ENCODE data around the gene MOB4. TPM values are rescaled to one million over a fixed set of nuclear protein-coding genes. Genes with fewer than 3 reads are reported as not detected.
"Not testable (repeated sequence)": the region's sequence is repeated elsewhere in the genome, so short reads cannot be mapped to it uniquely, and the experiment has no call there.

MOB4 gene
- total RNA-seq, 1 donor from 2014 or later = 30.4 TPM

GRCh38 chr2:197580166-197580565 lies 64.3 kb downstream of the MOB4 start:
- not testable (repeated sequence) for H3K4me1 Mint-ChIP-seq (ENCODE audit: low read depth, unreplicated experiment); H3K4me3 Mint-ChIP-seq (ENCODE audit: unreplicated experiment); H3K4me3 ChIP-seq (ENCODE audit: insufficient read depth, low read depth, low read length); H2AFZ ChIP-seq (ENCODE audit: low read depth, low read length); H3K27ac Mint-ChIP-seq (ENCODE audit: unreplicated experiment); H3K36me3 Mint-ChIP-seq (ENCODE audit: low read depth, unreplicated experiment); H3K4me1 ChIP-seq (ENCODE audit: insufficient read depth, low read length); H3K27me3 ChIP-seq (ENCODE audit: insufficient read depth, low read length); H3K9ac ChIP-seq (ENCODE audit: low read length); H3K9me3 Mint-ChIP-seq (ENCODE audit: unreplicated experiment); FAIRE-seq; H4K20me1 ChIP-seq (ENCODE audit: insufficient read depth, low read length); H3K36me3 ChIP-seq (ENCODE audit: insufficient read depth, low read length); H3K9me3 ChIP-seq (ENCODE audit: insufficient read depth, low read depth, low read length); H3K79me2 ChIP-seq (ENCODE audit: insufficient read depth, low read length); H3K27ac ChIP-seq (ENCODE audit: low read depth, low read length); H3K4me2 ChIP-seq (ENCODE audit: low read length); H3K27me3 Mint-ChIP-seq (ENCODE audit: low read depth, unreplicated experiment)
- DNase-seq (ENCODE audit: low read depth) = peak; percentile 31

GRCh38 chr2:197587255-197587654 lies 71.4 kb downstream of the MOB4 start:
- not testable (repeated sequence) for H4K20me1 ChIP-seq (ENCODE audit: insufficient read depth, low read length); H3K9ac ChIP-seq (ENCODE audit: low read length); H3K36me3 ChIP-seq (ENCODE audit: insufficient read depth, low read length); H3K27me3 Mint-ChIP-seq (ENCODE audit: low read depth, unreplicated experiment); H2AFZ ChIP-seq (ENCODE audit: low read depth, low read length); H3K27ac ChIP-seq (ENCODE audit: low read depth, low read length); H3K4me1 ChIP-seq (ENCODE audit: insufficient read depth, low read length); DNase-seq (ENCODE audit: low read depth); H3K4me1 Mint-ChIP-seq (ENCODE audit: low read depth, unreplicated experiment); H3K36me3 Mint-ChIP-seq (ENCODE audit: low read depth, unreplicated experiment); H3K4me2 ChIP-seq (ENCODE audit: low read length); H3K4me3 Mint-ChIP-seq (ENCODE audit: unreplicated experiment); H3K27ac Mint-ChIP-seq (ENCODE audit: unreplicated experiment); H3K9me3 ChIP-seq (ENCODE audit: insufficient read depth, low read depth, low read length); H3K79me2 ChIP-seq (ENCODE audit: insufficient read depth, low read length); H3K9me3 Mint-ChIP-seq (ENCODE audit: unreplicated experiment); FAIRE-seq; H3K27me3 ChIP-seq (ENCODE audit: insufficient read depth, low read length); H3K4me3 ChIP-seq (ENCODE audit: insufficient read depth, low read depth, low read length)

DNA sequence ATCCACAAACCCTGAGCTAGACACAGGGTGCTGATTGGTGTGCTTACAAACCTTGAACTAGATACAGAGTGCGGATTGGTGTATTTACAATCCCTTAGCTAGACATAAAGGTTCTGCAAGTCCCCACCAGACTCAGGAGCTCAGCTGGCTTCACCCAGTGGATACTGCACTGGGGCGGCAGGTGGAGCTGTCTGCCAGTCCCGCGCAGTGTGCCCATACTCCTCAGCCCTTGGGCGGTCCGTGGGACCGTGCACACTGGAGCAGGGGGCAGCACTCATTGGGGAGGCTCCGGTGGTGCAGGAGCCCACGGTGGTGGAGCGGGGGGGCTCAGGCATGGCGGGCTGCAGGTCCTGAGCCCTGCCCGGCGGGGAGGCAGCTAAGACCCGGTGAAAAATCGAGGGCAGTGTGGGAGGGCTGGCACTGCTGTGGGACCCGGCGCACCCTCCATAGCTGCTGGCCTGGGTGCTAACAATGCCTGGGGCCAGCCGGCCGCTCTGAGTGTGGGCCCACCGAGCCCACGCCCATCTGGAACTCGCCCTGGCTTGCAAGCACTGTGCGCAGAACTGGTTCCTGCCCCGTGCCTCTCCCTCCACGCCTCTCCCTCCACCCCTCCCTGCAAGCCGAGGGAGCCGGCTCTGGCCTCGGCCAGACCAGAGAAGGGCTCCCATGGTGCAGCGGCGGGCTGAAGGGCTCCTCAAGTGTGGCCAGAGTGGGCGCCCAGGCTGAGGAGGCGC lies 75.6 kb downstream of the MOB4 start:
- Histone ChIP-seq H3K4me2 (ENCODE audit: low read length) (no peak overlapping the region), H3K4me1 (ENCODE audit: insufficient read depth, low read length) (no peaks in the 10 kb centered on the region), H3K27ac (ENCODE audit: low read depth, low read length) (no peak overlapping the region), H2AFZ (ENCODE audit: low read depth, low read length) (no peak overlapping the region), H3K9ac (ENCODE audit: low read length) (no peak overlapping the region), H3K27me3 (ENCODE audit: insufficient read depth, low read length) (no peaks in the 10 kb centered on the region), H3K4me3 (ENCODE audit: insufficient read depth, low read depth, low read length) (no peak overlapping the region), H3K79me2 (ENCODE audit: insufficient read depth, low read length) (no peaks in the 10 kb centered on the region), H4K20me1 (ENCODE audit: insufficient read depth, low read length) (no peaks in the 10 kb centered on the region), H3K36me3 (ENCODE audit: insufficient read depth, low read length) (no peaks in the 10 kb centered on the region), H3K9me3 (ENCODE audit: insufficient read depth, low read depth, low read length) (no peaks in the 10 kb centered on the region)
- peaks cover 3% of the 10 kb centered on the region for H3K36me3 Mint-ChIP-seq (ENCODE audit: low read depth, unreplicated experiment)
- no peak for TF ChIP-seq EZH2 (IDR thresholded peaks at IDR 0.05; ENCODE audit: insufficient read depth, low read length)
- TF ChIP-seq, protein P1, sequence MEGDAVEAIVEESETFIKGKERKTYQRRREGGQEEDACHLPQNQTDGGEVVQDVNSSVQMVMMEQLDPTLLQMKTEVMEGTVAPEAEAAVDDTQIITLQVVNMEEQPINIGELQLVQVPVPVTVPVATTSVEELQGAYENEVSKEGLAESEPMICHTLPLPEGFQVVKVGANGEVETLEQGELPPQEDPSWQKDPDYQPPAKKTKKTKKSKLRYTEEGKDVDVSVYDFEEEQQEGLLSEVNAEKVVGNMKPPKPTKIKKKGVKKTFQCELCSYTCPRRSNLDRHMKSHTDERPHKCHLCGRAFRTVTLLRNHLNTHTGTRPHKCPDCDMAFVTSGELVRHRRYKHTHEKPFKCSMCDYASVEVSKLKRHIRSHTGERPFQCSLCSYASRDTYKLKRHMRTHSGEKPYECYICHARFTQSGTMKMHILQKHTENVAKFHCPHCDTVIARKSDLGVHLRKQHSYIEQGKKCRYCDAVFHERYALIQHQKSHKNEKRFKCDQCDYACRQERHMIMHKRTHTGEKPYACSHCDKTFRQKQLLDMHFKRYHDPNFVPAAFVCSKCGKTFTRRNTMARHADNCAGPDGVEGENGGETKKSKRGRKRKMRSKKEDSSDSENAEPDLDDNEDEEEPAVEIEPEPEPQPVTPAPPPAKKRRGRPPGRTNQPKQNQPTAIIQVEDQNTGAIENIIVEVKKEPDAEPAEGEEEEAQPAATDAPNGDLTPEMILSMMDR (IDR thresholded peaks at IDR 0.05; ENCODE audit: insufficient read depth, low read depth, low read length) = no peak
- H3K27me3 Mint-ChIP-seq (ENCODE audit: low read depth, unreplicated experiment) = no peaks in the 10 kb centered on the region
- FAIRE-seq (no peak), DNase-seq (ENCODE audit: low read depth) (no peak)
- H3K4me1 Mint-ChIP-seq (ENCODE audit: low read depth, unreplicated experiment) = no peaks in the 10 kb centered on the region
- no peak overlapping the region for H3K27ac Mint-ChIP-seq (ENCODE audit: unreplicated experiment)
- H3K9me3 Mint-ChIP-seq (ENCODE audit: unreplicated experiment) = no peaks in the 10 kb centered on the region
- H3K4me3 Mint-ChIP-seq (ENCODE audit: unreplicated experiment) = no peak overlapping the region
